Smooth muscle cell (in vitro differentiated cells): ENCODE results near the gene LILRA5. TPM values are rescaled to one million over a fixed set of nuclear protein-coding genes. Genes with fewer than 3 reads are reported as not detected.
"Not testable (repeated sequence)": the region's sequence is repeated elsewhere in the genome, so short reads cannot be mapped to it uniquely, and the experiment has no call there.

ENCODE experiments used
- DNase-seq: peaks from one replicate; lab custom pipeline; 2025; ENCODE audit not compliant: unreplicated experiment; lab: John Stamatoyannopoulos, UW
- H2AFZ ChIP-seq: fragments of 200-600 bp; sonication (generic); 2 replicates; pipeline ENCODE4 v1.6.0; 2016; ENCODE audit warnings: antibody characterized with exemption, low read depth, mild to moderate bottlenecking
- H3F3A ChIP-seq: fragments of 200-600 bp; sonication (generic); 2 replicates; pipeline ENCODE4 v1.6.0; 2017; ENCODE audit warnings: antibody characterized with exemption, low read depth
- H3K27ac ChIP-seq: fragments of 200-600 bp; sonication (generic); 2 replicates; pipeline ENCODE4 v1.5.1; 2016; ENCODE audit warnings: low read depth, mild to moderate bottlenecking
- H3K27me3 ChIP-seq: fragments of 200-600 bp; sonication (generic); 2 replicates; pipeline ENCODE4 v1.6.1; 2016; ENCODE audit warnings: low read depth, mild to moderate bottlenecking
- H3K36me3 ChIP-seq: fragments of 200-600 bp; sonication (generic); 2 replicates; pipeline ENCODE4 v1.5.1; 2016; ENCODE audit warnings: low read depth
- H3K4me1 ChIP-seq: fragments of 200-600 bp; sonication (generic); 2 replicates; pipeline ENCODE4 v1.5.1; 2016; ENCODE audit warnings: low read depth
- H3K4me2 ChIP-seq: fragments of 200-600 bp; sonication (generic); 2 replicates; pipeline ENCODE4 v1.6.0; 2016; ENCODE audit warnings: mild to moderate bottlenecking
- H3K4me3 ChIP-seq: fragments of 200-600 bp; sonication (generic); 2 replicates; pipeline ENCODE4 v1.5.1; 2016; ENCODE audit warnings: mild to moderate bottlenecking
- H3K79me2 ChIP-seq: fragments of 200-600 bp; sonication (generic); 2 replicates; pipeline ENCODE4 v1.6.0; 2016; ENCODE audit warnings: low read depth, mild to moderate bottlenecking
- H3K9ac ChIP-seq: fragments of 200-600 bp; sonication (generic); 2 replicates; pipeline ENCODE4 v1.6.0; 2016; ENCODE audit warnings: low read depth
- H3K9me3 ChIP-seq: fragments of 200-600 bp; sonication (generic); replicated peaks from 2 replicates; pipeline ENCODE4 v1.5.1; 2016; ENCODE audit warnings: low read depth
- H4K20me1 ChIP-seq: fragments of 200-600 bp; sonication (generic); 2 replicates; pipeline ENCODE4 v1.6.0; 2016; ENCODE audit warnings: low read depth
- WGBS: methylation state at CpG from one replicate; pipeline ENCODE4 v1.1.7; 2016; ENCODE audit warnings: low lambda C conversion rate; 5-methylcytosine and 5-hydroxymethylcytosine counted together
- polyA plus RNA-seq: library from polyadenylated mRNA; unstranded; fragments of >200 nt; fragmentation: Nextera tagmentation; extraction: Ambion mirVana; gene quantifications from 2 replicates; pipeline ENCODE4 v1.2.1, GENCODE V29; 2016
- total RNA-seq: library from RNA; depleted of rRNA; stranded (reverse); fragments of >200 nt; gene quantifications from 2 replicates; pipeline ENCODE4 v1.2.3, GENCODE V29; 2014
- TF ChIP-seq, protein P1 (sequence below): fragments of 200-600 bp; sonication (generic); IDR thresholded peaks from 2 replicates; pipeline ENCODE4 v1.5.1; 2017; ENCODE audit warnings: borderline replicate concordance, mild to moderate bottlenecking, antibody characterized with exemption; ENCODE audit not compliant: insufficient read depth, poor library complexity, severe bottlenecking

Gene LILRA5
- total and polyA plus RNA-seq, 2 experiments from 2014 or later, result not detected

DNA sequence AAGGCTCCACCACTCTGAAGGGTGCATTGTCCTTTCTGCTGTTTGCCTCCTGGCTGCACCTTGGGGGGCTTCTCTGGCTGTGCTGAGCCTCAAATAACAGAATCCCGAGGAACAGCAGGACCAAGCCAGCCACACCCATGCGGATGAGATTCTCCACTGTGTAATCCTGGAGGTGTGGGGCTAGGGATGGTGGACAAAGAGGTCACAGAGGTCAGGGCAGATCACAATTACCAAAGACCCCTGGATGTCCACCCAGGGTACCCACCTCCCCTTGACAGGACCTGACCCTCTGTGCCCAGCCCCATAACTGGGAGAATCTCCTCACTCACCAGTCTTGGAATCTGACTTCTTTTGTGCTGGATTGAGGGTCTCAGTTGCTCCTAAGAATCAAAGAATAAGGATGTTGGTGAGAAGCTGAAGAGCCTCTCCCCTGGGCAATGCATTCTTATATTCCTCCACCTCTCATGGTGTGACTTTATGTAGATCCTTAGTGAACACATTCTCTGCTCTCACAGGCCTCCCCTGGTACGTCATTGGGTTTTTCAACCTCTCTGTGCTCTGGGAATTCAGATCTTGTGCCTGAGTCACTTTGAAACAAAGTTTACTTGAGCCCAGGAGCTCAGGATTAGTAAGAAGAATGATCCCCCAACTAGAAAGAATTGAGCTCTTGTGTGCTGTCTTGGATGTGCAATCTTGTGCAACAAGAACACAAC lies 20.8 kb upstream of the LILRA5 start:
- Histone ChIP-seq H3F3A (no peaks in the 10 kb centered on the region), H3K9ac (no peak overlapping the region), H3K36me3 (no peaks in the 10 kb centered on the region), H3K27me3 (no peaks in the 10 kb centered on the region), H3K79me2 (no peaks in the 10 kb centered on the region), H3K4me3 (no peak overlapping the region), H3K4me1 (no peaks in the 10 kb centered on the region), H4K20me1 (no peaks in the 10 kb centered on the region), H3K27ac (no peak overlapping the region), H3K9me3 (no peaks in the 10 kb centered on the region), H2AFZ (no peak overlapping the region), H3K4me2 (no peak overlapping the region)
- DNase-seq, result no peak
- TF ChIP-seq, protein P1, sequence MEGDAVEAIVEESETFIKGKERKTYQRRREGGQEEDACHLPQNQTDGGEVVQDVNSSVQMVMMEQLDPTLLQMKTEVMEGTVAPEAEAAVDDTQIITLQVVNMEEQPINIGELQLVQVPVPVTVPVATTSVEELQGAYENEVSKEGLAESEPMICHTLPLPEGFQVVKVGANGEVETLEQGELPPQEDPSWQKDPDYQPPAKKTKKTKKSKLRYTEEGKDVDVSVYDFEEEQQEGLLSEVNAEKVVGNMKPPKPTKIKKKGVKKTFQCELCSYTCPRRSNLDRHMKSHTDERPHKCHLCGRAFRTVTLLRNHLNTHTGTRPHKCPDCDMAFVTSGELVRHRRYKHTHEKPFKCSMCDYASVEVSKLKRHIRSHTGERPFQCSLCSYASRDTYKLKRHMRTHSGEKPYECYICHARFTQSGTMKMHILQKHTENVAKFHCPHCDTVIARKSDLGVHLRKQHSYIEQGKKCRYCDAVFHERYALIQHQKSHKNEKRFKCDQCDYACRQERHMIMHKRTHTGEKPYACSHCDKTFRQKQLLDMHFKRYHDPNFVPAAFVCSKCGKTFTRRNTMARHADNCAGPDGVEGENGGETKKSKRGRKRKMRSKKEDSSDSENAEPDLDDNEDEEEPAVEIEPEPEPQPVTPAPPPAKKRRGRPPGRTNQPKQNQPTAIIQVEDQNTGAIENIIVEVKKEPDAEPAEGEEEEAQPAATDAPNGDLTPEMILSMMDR, result no peak
- 77% methylated on average over 3 of the region's 3 CpGs for WGBS

DNA sequence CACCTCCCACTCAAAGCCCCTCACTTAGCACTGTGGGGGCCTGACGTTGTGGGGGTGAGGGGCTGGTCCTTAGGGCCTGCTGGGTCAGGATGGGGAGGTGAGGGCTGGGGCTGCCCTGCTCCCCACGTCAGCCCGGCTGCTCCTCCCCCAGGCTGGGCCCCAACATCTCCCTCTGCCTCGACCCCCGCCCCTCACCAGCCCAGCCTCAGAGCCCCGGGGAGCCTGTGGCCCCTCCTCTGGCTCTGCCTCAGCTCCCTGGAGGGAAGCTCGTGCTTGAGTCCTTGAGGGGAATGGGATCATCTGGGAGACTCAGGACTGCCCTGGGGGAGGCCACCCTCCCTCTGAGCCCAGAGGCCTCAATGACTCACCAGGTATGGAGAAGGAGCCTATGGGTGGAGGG lies 19.2 kb upstream of the LILRA5 start:
- TF ChIP-seq, protein P1, result no peak
- Histone ChIP-seq H4K20me1 (no peaks in the 10 kb centered on the region), H3K4me3 (no peak overlapping the region), H3K79me2 (no peaks in the 10 kb centered on the region), H3K27ac (no peak overlapping the region), H3K9ac (no peak overlapping the region), H3K4me2 (no peak overlapping the region), H2AFZ (no peak overlapping the region), H3K36me3 (no peaks in the 10 kb centered on the region), H3K27me3 (no peaks in the 10 kb centered on the region), H3K9me3 (no peaks in the 10 kb centered on the region), H3K4me1 (no peaks in the 10 kb centered on the region), H3F3A (no peaks in the 10 kb centered on the region)
- no peak for DNase-seq
- 77% methylated on average over 2 of the region's 7 CpGs for WGBS

DNA sequence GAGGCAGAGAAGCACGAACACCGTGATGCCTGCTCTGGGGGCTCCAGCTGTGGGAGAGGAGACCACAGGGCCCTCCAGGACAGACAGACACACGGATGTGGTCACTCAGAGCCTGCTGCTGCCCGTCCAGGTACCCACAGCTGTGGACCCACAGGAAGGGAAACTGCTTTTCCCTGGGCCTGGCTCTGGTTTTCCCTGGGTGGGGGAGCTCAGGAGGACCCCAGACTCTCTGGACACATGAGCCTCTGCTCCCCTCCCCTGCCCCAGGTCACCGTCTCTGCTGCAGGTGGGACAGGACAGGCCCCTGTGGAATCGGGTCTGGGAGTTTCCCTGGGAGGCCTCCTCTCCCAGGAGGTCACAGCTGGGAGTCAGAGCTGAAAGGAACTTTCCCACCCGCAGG lies 18.7 kb upstream of the LILRA5 start:
- Histone ChIP-seq H3K4me1 (no peaks in the 10 kb centered on the region), H3F3A (no peaks in the 10 kb centered on the region), H3K27ac (no peak overlapping the region), H3K36me3 (no peaks in the 10 kb centered on the region), H2AFZ (no peak overlapping the region), H3K9ac (no peak overlapping the region), H4K20me1 (no peaks in the 10 kb centered on the region), H3K79me2 (no peaks in the 10 kb centered on the region), H3K9me3 (no peaks in the 10 kb centered on the region), H3K27me3 (no peaks in the 10 kb centered on the region), H3K4me2 (no peak overlapping the region), H3K4me3 (no peak overlapping the region)
- TF ChIP-seq, protein P1, result no peak
- no peak for DNase-seq
- 87% methylated on average over 7 of the region's 7 CpGs for WGBS

DNA sequence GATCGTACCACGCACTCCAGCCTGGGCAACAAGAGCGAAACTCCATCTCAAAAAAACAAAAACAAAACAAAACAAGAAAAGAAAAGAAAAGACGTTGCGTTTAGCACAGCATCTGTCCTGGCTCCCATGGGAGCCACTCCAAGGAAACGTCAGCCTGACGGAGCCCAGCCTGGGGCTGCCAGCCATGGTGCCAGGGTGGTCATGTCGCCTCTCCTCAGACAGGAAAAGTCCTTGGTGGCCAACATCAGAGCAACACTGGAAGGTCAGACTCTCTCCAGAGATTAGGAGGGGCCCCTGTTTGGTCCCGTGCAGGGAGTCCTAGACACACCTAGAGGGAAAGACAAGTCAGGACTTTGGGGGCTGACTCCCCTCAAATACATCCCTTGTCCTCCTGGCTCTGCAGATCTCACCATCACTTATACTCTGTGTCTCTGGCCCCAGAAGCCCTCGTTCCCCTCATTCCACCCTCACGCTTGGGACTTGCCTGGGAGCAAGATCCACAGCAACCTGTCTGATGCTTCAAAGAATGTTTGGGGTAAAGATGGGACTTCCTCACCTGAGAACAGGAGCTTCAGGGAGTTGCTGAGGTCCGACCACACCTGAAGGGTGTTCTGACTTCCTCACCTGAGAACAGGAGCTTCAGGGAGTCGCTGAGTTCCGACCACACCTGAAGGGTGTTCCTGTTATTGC lies 16.7 kb upstream of the LILRA5 start:
- H2AFZ ChIP-seq, result no peak overlapping the region
- 84% methylated on average over 14 of the region's 14 CpGs for whole genome bisulfite sequencing
- no peaks in the 10 kb centered on the region for H3F3A ChIP-seq
- H3K27ac ChIP-seq, result no peak overlapping the region
- H3K79me2 ChIP-seq, result no peaks in the 10 kb centered on the region
- no peaks in the 10 kb centered on the region for H3K4me1 ChIP-seq
- TF ChIP-seq, protein P1, result no peak
- H3K4me3 ChIP-seq, result no peak overlapping the region
- no peak overlapping the region for H3K4me2 ChIP-seq
- DNase-seq, result no peak
- H3K36me3 ChIP-seq, result no peaks in the 10 kb centered on the region
- H3K27me3 ChIP-seq, result no peaks in the 10 kb centered on the region
- no peak overlapping the region for H3K9ac ChIP-seq
- H4K20me1 ChIP-seq, result no peaks in the 10 kb centered on the region
- H3K9me3 ChIP-seq, result no peaks in the 10 kb centered on the region

DNA sequence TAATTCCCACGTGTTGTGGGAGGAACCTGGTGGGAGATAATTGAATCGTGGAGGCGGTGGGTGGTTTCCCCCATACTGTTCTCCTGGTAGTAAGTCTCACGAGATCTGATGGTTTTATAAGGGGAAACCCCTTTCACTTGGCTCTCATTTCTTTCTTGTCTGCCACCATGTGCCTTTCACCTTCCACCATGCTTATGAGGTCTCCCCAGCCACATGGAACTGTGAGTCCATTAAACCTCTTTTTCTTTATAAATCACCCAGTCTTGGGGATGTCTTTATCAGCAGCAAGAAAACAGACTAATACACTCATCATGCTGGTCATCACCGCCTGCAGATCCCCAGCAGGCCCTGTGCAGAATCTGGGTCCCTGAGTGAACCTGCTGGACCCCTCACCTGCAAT lies 15.8 kb upstream of the LILRA5 start:
- not testable (repeated sequence) for H2AFZ ChIP-seq

More for the DNA sequence above, 15.8 kb upstream of the LILRA5 start:
- not testable (repeated sequence) for H3K9ac ChIP-seq, H3K36me3 ChIP-seq, H3K4me1 ChIP-seq, H3K4me2 ChIP-seq, H3K27me3 ChIP-seq, H3F3A ChIP-seq, H3K79me2 ChIP-seq, H3K9me3 ChIP-seq, H3K4me3 ChIP-seq, DNase-seq, H3K27ac ChIP-seq, H4K20me1 ChIP-seq
- WGBS, result 81% methylated on average over 5 of the region's 5 CpGs
